Liver (tissue), 3 donors: ENCODE results near the gene MYOF.
"Not testable (repeated sequence)": the region's sequence is repeated elsewhere in the genome, so short reads cannot be mapped to it uniquely, and the experiment has no call there.

ENCODE experiments used
- EGR1 ChIP-seq, 2 donors: IDR thresholded peaks; 2 replicates each; pipeline ENCODE4 v1.6.1; 2016 to 2018; ENCODE audit warnings: antibody characterized with exemption in 2 of 2, low read depth in 2 of 2
- FOXA1 ChIP-seq: IDR thresholded peaks from 2 replicates; pipeline ENCODE4 v1.6.1; 2016; ENCODE audit warnings: antibody characterized with exemption
- FOXA2 ChIP-seq: IDR thresholded peaks from 2 replicates; pipeline ENCODE4 v1.6.1; 2016; ENCODE audit warnings: antibody characterized with exemption
- GABPA ChIP-seq, 2 donors: IDR thresholded peaks in 1 of 2; conservative IDR thresholded peaks in 1 of 2; 2 replicates each; pipeline ENCODE4 v1.6.1; 2016; ENCODE audit warnings: antibody characterized with exemption in 2 of 2, mild to moderate bottlenecking in 1 of 2, moderate library complexity in 1 of 2
- JUND ChIP-seq, 2 donors: IDR thresholded peaks; 2 replicates each; pipeline ENCODE4 v1.6.1; 2016; ENCODE audit warnings: antibody characterized with exemption in 2 of 2
- MAX ChIP-seq: IDR thresholded peaks from 2 replicates; pipeline ENCODE4 v1.6.1; 2016; ENCODE audit warnings: antibody characterized with exemption
- RAD21 ChIP-seq, 2 donors: IDR thresholded peaks; 2 replicates each; pipeline ENCODE4 v1.6.1; 2016; ENCODE audit warnings: antibody characterized with exemption in 2 of 2, mild to moderate bottlenecking in 2 of 2
- YY1 ChIP-seq: IDR thresholded peaks from 2 replicates; pipeline ENCODE4 v1.6.1; 2016; ENCODE audit warnings: antibody characterized with exemption, mild to moderate bottlenecking
- TF ChIP-seq, protein P1 (sequence below): fragments of 150-350 bp; IDR thresholded peaks from 2 replicates; pipeline ENCODE4 v1.5.1; 2017; ENCODE audit warnings: improper control_type of control experiment, low read depth, low read length; ENCODE audit not compliant: missing input control
- TF ChIP-seq, protein P2 (sequence below): IDR thresholded peaks from 2 replicates; pipeline ENCODE4 v1.6.1; 2016; ENCODE audit warnings: antibody characterized with exemption
- TF ChIP-seq, protein P3 (sequence below): IDR thresholded peaks from 2 replicates; pipeline ENCODE4 v1.6.1; 2016; ENCODE audit warnings: antibody characterized with exemption
- TF ChIP-seq, protein P4 (sequence below): IDR thresholded peaks from 2 replicates; pipeline ENCODE4 v1.6.1; 2016; ENCODE audit warnings: antibody characterized with exemption, mild to moderate bottlenecking
- donor health status: healthy.
- donor health status: healthy.

DNA sequence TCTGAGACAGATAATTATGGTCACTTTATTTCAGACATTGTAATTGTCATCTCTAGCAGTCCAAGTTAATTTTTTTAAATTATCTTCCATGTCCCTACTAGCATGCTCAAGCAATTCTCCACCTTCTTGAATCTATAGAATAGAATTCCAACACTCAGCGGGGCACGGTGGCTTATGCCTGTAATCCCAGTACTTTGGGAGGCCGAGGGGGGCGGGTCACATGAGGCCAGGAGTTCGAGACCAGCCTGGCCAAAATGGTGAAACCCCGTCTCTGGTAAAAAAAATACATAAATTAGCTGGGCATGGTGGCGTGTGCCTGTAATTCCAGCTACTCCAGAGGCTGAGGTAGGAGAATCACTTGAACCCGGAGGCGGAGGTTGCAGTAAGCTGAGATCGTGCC, 39.4 kb downstream of the MYOF start:
- not testable (repeated sequence) for TF ChIP-seq GABPA (IDR thresholded peaks at IDR 0.05 in 1 of 2, conservative IDR thresholded peaks at IDR 0.05 in 1 of 2); FOXA2; MAX; YY1; RAD21 (IDR thresholded peaks at IDR 0.05); FOXA1; JUND (IDR thresholded peaks at IDR 0.05); EGR1 (IDR thresholded peaks at IDR 0.05; ENCODE audit: low read depth in 2 of 2)
- TF ChIP-seq, protein P1, sequence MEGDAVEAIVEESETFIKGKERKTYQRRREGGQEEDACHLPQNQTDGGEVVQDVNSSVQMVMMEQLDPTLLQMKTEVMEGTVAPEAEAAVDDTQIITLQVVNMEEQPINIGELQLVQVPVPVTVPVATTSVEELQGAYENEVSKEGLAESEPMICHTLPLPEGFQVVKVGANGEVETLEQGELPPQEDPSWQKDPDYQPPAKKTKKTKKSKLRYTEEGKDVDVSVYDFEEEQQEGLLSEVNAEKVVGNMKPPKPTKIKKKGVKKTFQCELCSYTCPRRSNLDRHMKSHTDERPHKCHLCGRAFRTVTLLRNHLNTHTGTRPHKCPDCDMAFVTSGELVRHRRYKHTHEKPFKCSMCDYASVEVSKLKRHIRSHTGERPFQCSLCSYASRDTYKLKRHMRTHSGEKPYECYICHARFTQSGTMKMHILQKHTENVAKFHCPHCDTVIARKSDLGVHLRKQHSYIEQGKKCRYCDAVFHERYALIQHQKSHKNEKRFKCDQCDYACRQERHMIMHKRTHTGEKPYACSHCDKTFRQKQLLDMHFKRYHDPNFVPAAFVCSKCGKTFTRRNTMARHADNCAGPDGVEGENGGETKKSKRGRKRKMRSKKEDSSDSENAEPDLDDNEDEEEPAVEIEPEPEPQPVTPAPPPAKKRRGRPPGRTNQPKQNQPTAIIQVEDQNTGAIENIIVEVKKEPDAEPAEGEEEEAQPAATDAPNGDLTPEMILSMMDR, result not testable (repeated sequence)
- TF ChIP-seq, protein P2, sequence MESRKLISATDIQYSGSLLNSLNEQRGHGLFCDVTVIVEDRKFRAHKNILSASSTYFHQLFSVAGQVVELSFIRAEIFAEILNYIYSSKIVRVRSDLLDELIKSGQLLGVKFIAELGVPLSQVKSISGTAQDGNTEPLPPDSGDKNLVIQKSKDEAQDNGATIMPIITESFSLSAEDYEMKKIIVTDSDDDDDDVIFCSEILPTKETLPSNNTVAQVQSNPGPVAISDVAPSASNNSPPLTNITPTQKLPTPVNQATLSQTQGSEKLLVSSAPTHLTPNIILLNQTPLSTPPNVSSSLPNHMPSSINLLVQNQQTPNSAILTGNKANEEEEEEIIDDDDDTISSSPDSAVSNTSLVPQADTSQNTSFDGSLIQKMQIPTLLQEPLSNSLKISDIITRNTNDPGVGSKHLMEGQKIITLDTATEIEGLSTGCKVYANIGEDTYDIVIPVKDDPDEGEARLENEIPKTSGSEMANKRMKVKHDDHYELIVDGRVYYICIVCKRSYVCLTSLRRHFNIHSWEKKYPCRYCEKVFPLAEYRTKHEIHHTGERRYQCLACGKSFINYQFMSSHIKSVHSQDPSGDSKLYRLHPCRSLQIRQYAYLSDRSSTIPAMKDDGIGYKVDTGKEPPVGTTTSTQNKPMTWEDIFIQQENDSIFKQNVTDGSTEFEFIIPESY, result not testable (repeated sequence)
- TF ChIP-seq, protein P3, sequence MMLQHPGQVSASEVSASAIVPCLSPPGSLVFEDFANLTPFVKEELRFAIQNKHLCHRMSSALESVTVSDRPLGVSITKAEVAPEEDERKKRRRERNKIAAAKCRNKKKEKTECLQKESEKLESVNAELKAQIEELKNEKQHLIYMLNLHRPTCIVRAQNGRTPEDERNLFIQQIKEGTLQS, result not testable (repeated sequence)
- TF ChIP-seq, protein P4, sequence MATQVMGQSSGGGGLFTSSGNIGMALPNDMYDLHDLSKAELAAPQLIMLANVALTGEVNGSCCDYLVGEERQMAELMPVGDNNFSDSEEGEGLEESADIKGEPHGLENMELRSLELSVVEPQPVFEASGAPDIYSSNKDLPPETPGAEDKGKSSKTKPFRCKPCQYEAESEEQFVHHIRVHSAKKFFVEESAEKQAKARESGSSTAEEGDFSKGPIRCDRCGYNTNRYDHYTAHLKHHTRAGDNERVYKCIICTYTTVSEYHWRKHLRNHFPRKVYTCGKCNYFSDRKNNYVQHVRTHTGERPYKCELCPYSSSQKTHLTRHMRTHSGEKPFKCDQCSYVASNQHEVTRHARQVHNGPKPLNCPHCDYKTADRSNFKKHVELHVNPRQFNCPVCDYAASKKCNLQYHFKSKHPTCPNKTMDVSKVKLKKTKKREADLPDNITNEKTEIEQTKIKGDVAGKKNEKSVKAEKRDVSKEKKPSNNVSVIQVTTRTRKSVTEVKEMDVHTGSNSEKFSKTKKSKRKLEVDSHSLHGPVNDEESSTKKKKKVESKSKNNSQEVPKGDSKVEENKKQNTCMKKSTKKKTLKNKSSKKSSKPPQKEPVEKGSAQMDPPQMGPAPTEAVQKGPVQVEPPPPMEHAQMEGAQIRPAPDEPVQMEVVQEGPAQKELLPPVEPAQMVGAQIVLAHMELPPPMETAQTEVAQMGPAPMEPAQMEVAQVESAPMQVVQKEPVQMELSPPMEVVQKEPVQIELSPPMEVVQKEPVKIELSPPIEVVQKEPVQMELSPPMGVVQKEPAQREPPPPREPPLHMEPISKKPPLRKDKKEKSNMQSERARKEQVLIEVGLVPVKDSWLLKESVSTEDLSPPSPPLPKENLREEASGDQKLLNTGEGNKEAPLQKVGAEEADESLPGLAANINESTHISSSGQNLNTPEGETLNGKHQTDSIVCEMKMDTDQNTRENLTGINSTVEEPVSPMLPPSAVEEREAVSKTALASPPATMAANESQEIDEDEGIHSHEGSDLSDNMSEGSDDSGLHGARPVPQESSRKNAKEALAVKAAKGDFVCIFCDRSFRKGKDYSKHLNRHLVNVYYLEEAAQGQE, result not testable (repeated sequence)
